ENCODE data around the gene RAB7A.

DNA sequence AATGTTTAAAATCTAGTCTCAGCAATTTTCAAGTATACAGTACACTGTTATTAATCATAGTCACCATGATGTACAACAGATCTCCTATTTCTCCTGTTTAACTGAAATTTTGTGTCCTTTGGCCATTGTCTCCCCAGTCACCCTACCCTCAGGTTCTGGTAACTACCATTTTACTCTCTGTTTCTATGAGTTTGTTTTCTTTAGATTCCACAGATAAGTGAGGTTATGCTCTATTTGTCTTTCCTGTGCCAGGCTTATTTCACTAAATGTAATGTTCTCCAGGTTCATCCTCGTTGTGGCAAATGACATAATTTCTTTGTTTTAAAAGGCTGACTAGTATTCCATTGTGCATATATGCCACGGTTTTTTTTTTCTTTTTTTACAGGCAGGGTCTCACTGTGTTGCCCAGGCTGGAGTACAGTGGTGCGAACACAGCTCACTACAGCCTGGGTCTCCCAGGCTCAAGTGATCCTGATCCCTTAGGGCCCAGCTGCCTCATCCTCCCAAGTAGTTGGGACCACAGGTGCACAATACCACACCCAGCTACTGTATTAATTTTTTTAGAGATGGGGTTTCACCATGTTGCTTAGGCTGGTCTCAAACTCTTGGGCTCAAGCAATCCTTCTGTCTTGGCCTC, 50.0 kb downstream of the RAB7A start:
- TF ChIP-seq EP300 (IDR thresholded peaks at IDR 0.05; ENCODE audit: borderline replicate concordance) (no peak), NFIC (IDR thresholded peaks at IDR 0.05) (no peak), CREB1 (IDR thresholded peaks at IDR 0.05; ENCODE audit: low read depth) (no peak), RAD21 (IDR thresholded peaks at IDR 0.05; ENCODE audit: low read depth) (no peak), MAX (IDR thresholded peaks at IDR 0.05) (no peak), TAF1 (IDR thresholded peaks at IDR 0.05; ENCODE audit: low read depth) (no peak), YY1 (IDR thresholded peaks at IDR 0.05; ENCODE audit: low read depth) (no peak), CEBPB (IDR thresholded peaks at IDR 0.05) (no peak), TCF12 (IDR thresholded peaks at IDR 0.05; ENCODE audit: low read depth) (no peak), REST (IDR thresholded peaks at IDR 0.05; ENCODE audit: low read depth) (no peak), EGR1 (IDR thresholded peaks at IDR 0.05) (no peak)
- TF ChIP-seq, protein P1, sequence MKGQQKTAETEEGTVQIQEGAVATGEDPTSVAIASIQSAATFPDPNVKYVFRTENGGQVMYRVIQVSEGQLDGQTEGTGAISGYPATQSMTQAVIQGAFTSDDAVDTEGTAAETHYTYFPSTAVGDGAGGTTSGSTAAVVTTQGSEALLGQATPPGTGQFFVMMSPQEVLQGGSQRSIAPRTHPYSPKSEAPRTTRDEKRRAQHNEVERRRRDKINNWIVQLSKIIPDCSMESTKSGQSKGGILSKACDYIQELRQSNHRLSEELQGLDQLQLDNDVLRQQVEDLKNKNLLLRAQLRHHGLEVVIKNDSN (IDR thresholded peaks at IDR 0.05) = no peak
